IMR-90 (cell line): ENCODE data around the gene SMC6. TPM values are rescaled to one million over a fixed set of nuclear protein-coding genes. Genes with fewer than 3 reads are reported as not detected.

ENCODE experiments used
- ATAC-seq: fragments of 200-7000 bp; cut with Tn5 transposase; 2 replicates; pipeline ENCODE4 v1.9.1; 2020; ENCODE audit warnings: low read depth, mild to moderate bottlenecking, moderate library complexity
- BruUV-seq: library from RNA; stranded (reverse); fragments of 400-500 nt; replicated peaks from 2 replicates; lab custom pipeline; 2021; lab: Mats Ljungman, UMichigan
- CTCF ChIA-PET: fragments of 300-600 bp; formaldehyde crosslinking; extraction: SDS; loops from one replicate; lab custom pipeline; 2021; ENCODE audit warnings: antibody characterized with exemption; lab: Yijun Ruan, JAX
- POLR2A ChIA-PET: fragments of 300-600 bp; sonication (Branson Sonifier 250); formaldehyde crosslinking; loops from one replicate; lab custom pipeline; 2022; ENCODE audit warnings: antibody characterized with exemption; ENCODE audit not compliant: unreplicated experiment; lab: Charles Lee
- DNase-seq: peaks from one replicate; pipeline ENCODE4 v3.0.0; 2013
- H2AFZ ChIP-seq: replicated peaks from 2 replicates; pipeline ENCODE3; 2013; ENCODE audit warnings: low read length, mild to moderate bottlenecking; ENCODE audit not compliant: poor library complexity
- H2AK5ac ChIP-seq: 2 replicates; pipeline ENCODE4 v1.6.1; 2013; ENCODE audit warnings: low read depth, low read length, inconsistent platforms
- H2AK9ac ChIP-seq: replicated peaks from 2 replicates; pipeline ENCODE3; 2013; ENCODE audit warnings: mild to moderate bottlenecking, low read depth, low read length, moderate library complexity; ENCODE audit not compliant: poor library complexity
- H2BK120ac ChIP-seq: 2 replicates; pipeline ENCODE4 v1.6.1; 2013; ENCODE audit warnings: low read depth, low read length, inconsistent platforms
- H2BK15ac ChIP-seq: 3 replicates; pipeline ENCODE4 v1.6.1; 2013; ENCODE audit warnings: low read depth, low read length, inconsistent platforms
- H2BK20ac ChIP-seq: 2 replicates; pipeline ENCODE4 v1.6.1; 2013; ENCODE audit warnings: low read depth, mild to moderate bottlenecking, inconsistent platforms, low read length, moderate library complexity
- H2BK5ac ChIP-seq: 2 replicates; pipeline ENCODE4 v1.6.1; 2013; ENCODE audit warnings: mild to moderate bottlenecking, low read depth, low read length, inconsistent platforms; ENCODE audit not compliant: poor library complexity, severe bottlenecking
- H3K14ac ChIP-seq: replicated peaks from 2 replicates; pipeline ENCODE4 v1.6.1; 2013; ENCODE audit warnings: low read depth, low read length, inconsistent platforms
- H3K18ac ChIP-seq: 2 replicates; pipeline ENCODE4 v1.6.1; 2013; ENCODE audit warnings: low read depth, low read length, control low read depth
- H3K23ac ChIP-seq: 2 replicates; pipeline ENCODE4 v1.6.1; 2013; ENCODE audit warnings: low read depth, low read length, inconsistent platforms
- H3K27ac ChIP-seq: 2 replicates; pipeline ENCODE4 v1.5.1; 2013; ENCODE audit warnings: mild to moderate bottlenecking, control low read depth, low read length; ENCODE audit not compliant: insufficient read depth
- H3K27me3 ChIP-seq: 2 replicates; pipeline ENCODE4 v1.6.1; 2013; ENCODE audit warnings: low read length; ENCODE audit not compliant: control insufficient read depth, insufficient read depth
- H3K36me3 ChIP-seq: 2 replicates; pipeline ENCODE4 v1.6.1; 2013; ENCODE audit warnings: low read length, mixed read lengths; ENCODE audit not compliant: control insufficient read depth, insufficient read depth
- H3K4ac ChIP-seq: 2 replicates; pipeline ENCODE4 v1.6.1; 2013; ENCODE audit warnings: low read depth, low read length, inconsistent platforms
- H3K4me1 ChIP-seq: 2 replicates; pipeline ENCODE4 v1.6.1; 2013; ENCODE audit warnings: low read length, mixed read lengths; ENCODE audit not compliant: control insufficient read depth, insufficient read depth
- H3K4me2 ChIP-seq: 2 replicates; pipeline ENCODE4 v1.6.1; 2013; ENCODE audit warnings: low read depth, mild to moderate bottlenecking, control low read depth, low read length, moderate library complexity
- H3K4me3 ChIP-seq: 2 replicates; pipeline ENCODE4 v1.5.1; 2013; ENCODE audit warnings: low read depth, mild to moderate bottlenecking, control low read depth, low read length, moderate library complexity; ENCODE audit not compliant: insufficient read depth
- H3K56ac ChIP-seq: 2 replicates; pipeline ENCODE4 v1.6.1; 2013; ENCODE audit warnings: low read length, inconsistent platforms; ENCODE audit not compliant: insufficient read depth; ENCODE audit errors: extremely low read depth
- H3K79me1 ChIP-seq, 2 experiments: 2 replicates each; pipeline ENCODE4 v1.6.1; 2013; ENCODE audit warnings: low read length in 2 of 2, inconsistent platforms in 1 of 2, low read depth in 1 of 2
- H3K9ac ChIP-seq: 2 replicates; pipeline ENCODE4 v1.6.1; 2013; ENCODE audit warnings: low read depth, low read length, control low read depth
- H3K9me1 ChIP-seq: 2 replicates; pipeline ENCODE4 v1.6.1; 2013; ENCODE audit warnings: low read length, inconsistent platforms; ENCODE audit not compliant: insufficient read depth
- H3K9me3 ChIP-seq: 2 replicates; pipeline ENCODE4 v1.6.1; 2013; ENCODE audit warnings: low read length; ENCODE audit not compliant: control insufficient read depth, insufficient read depth
- H4K20me1 ChIP-seq: 2 replicates; pipeline ENCODE4 v1.6.1; 2013; ENCODE audit warnings: low read length, inconsistent platforms; ENCODE audit not compliant: insufficient read depth
- H4K5ac ChIP-seq: 2 replicates; pipeline ENCODE4 v1.6.1; 2013; ENCODE audit warnings: mild to moderate bottlenecking, low read depth, low read length, control low read depth
- H4K8ac ChIP-seq, 2 experiments: 2 replicates each; pipeline ENCODE4 v1.6.1; 2013; ENCODE audit warnings: low read depth in 2 of 2, low read length in 2 of 2, control low read depth in 1 of 2, inconsistent platforms in 1 of 2
- H4K91ac ChIP-seq: 2 replicates; pipeline ENCODE4 v1.6.1; 2013; ENCODE audit warnings: low read depth, low read length, inconsistent platforms; ENCODE audit not compliant: insufficient read depth
- BHLHE40 ChIP-seq: fragments of 150-350 bp; IDR thresholded peaks from 2 replicates; pipeline ENCODE4 v1.6.1; 2016; ENCODE audit warnings: mild to moderate bottlenecking, low read depth, low read length
- CEBPB ChIP-seq: IDR thresholded peaks from 2 replicates; pipeline ENCODE4 v1.6.1; 2012; ENCODE audit warnings: low read depth, low read length, improper control_type of control experiment
- CHD1 ChIP-seq: IDR thresholded peaks from 2 replicates; pipeline ENCODE4 v1.6.1; 2012; ENCODE audit warnings: low read depth, low read length, improper control_type of control experiment
- ELK1 ChIP-seq: fragments of 150-350 bp; IDR thresholded peaks from 2 replicates; pipeline ENCODE4 v1.6.1; 2016; ENCODE audit warnings: low read depth, mild to moderate bottlenecking, low read length, moderate library complexity, borderline replicate concordance
- NFE2L2 ChIP-seq: fragments of 150-350 bp; IDR thresholded peaks from 2 replicates; pipeline ENCODE4 v1.6.1; 2016; ENCODE audit warnings: low read depth, mild to moderate bottlenecking, low read length
- RAD21 ChIP-seq: IDR thresholded peaks from 2 replicates; pipeline ENCODE4 v1.6.1; 2012; ENCODE audit warnings: low read length, improper control_type of control experiment
- WGBS, 2 experiments: methylation state at CpG; one replicate each; pipeline versions ENCODE4 v1.1.5 to v1.1.7; 2013; ENCODE audit warnings: missing lambda C conversion rate in 2 of 2; ENCODE audit not compliant: insufficient read length in 1 of 2; ENCODE audit errors: extremely low coverage in 2 of 2; 5-methylcytosine and 5-hydroxymethylcytosine counted together
- dilution Hi-C: fragments of 300-500 bp; cut with HindIII; formaldehyde crosslinking; loops from one replicate; pipeline ENCODE4 v1.14.3; 2018; ENCODE audit warnings: low sequenced_read_pairs; ENCODE audit not compliant: unreplicated experiment
- in situ Hi-C: fragments of 300-500 bp; cut with MboI; formaldehyde crosslinking; loops from 3 replicates; pipeline ENCODE4 v1.14.3; 2019; ENCODE audit warnings: low sequenced_read_pairs, inconsistent platforms, mixed read lengths
- intact Hi-C: fragments of 100-400 bp; cut with micrococcal nuclease; formaldehyde crosslinking; loops from 2 replicates; pipeline ENCODE4 v1.10.0; 2022
- polyA plus RNA-seq, 3 experiments: library from polyadenylated mRNA; depleted of rRNA; stranded (reverse); fragments of >200 nt; gene quantifications; 2 replicates each; pipeline ENCODE4 v1.2.3, GENCODE V29; 2012; ENCODE audit warnings: low replicate concordance in 1 of 3
- total RNA-seq: library from RNA; depleted of rRNA; stranded (reverse); fragments of >200 nt; gene quantifications from 2 replicates; pipeline ENCODE4 v1.2.3, GENCODE V29; 2012

SMC6 gene
- total and polyA plus RNA-seq, 2 of the 4 experiments (the other 2 are of a cell fraction): 6.5 to 10.4 TPM

- H2BK5ac ChIP-seq: no peak overlapping the region
- CTCF ChIA-PET: interaction anchor here (1.1 to 1.6 kb wide), 2 partner anchors 8 to 75 kb away, joined by 3 to 4 read pairs; no protein-coding TSS in a partner anchor
- H3K14ac ChIP-seq: no peak overlapping the region
- no peaks in the 10 kb centered on the region for H3K79me1 ChIP-seq
- no peak overlapping the region for H3K4me3 ChIP-seq
- no TSS peak for BruUV-seq
- no peak overlapping the region for H4K8ac ChIP-seq
- H3K9ac ChIP-seq: no peak overlapping the region
- no peaks in the 10 kb centered on the region for H4K20me1 ChIP-seq
- no peak overlapping the region for H3K4me2 ChIP-seq
- dilution Hi-C loops (no loop called here), in situ Hi-C loops (no loop called here), intact Hi-C loops (no loop called here)
- H3K36me3 ChIP-seq: no peaks in the 10 kb centered on the region
- H2BK20ac ChIP-seq: no peak overlapping the region
- H2BK120ac ChIP-seq: no peak overlapping the region
- no peak overlapping the region for H4K91ac ChIP-seq
- no peak overlapping the region for H4K5ac ChIP-seq
- no peak overlapping the region for H3K27ac ChIP-seq
- ATAC-seq (no peak), DNase-seq (no peak)
- no peak overlapping the region for H2AK5ac ChIP-seq
- no peaks in the 10 kb centered on the region for H3K9me3 ChIP-seq
- H3K4ac ChIP-seq: no peak overlapping the region
- H3K27me3 ChIP-seq: peaks cover 19% of the 10 kb centered on the region
- TF ChIP-seq CHD1 (no peak), NFE2L2 (no peak), BHLHE40 (no peak), ELK1 (no peak), CEBPB (0 out of 2 replicates have a peak, but pooled peaks have one; percentile 10), RAD21 (no peak)
- no peak overlapping the region for H3K18ac ChIP-seq
- H2BK15ac ChIP-seq: no peak overlapping the region
- 70% methylated on average over 3 of the region's 5 CpGs; no CpG with 5 or more reads in 1 of the 2 experiments for WGBS, 2 experiments
- H3K9me1 ChIP-seq: peaks cover 7% of the 10 kb centered on the region
- peaks cover 6% of the 10 kb centered on the region for H3K4me1 ChIP-seq
- H2AFZ ChIP-seq: no peak overlapping the region
- no peak overlapping the region for H3K23ac ChIP-seq
- POLR2A ChIA-PET: no interaction called here
- no peak overlapping the region for H2AK9ac ChIP-seq
- H3K56ac ChIP-seq: no peak overlapping the region
Measured at GRCh38 chr2:17795309-17795708, 41.7 kb upstream of the SMC6 start.
